ENCODE data around the gene TOM1L1.

The TOM1L1 gene

GRCh38 chr17:54944796-54945195 is 44.1 kb downstream of the TOM1L1 start:
- no peak for TF ChIP-seq CTCF (IDR thresholded peaks at IDR 0.05; ENCODE audit: low read depth, low read length)

DNA sequence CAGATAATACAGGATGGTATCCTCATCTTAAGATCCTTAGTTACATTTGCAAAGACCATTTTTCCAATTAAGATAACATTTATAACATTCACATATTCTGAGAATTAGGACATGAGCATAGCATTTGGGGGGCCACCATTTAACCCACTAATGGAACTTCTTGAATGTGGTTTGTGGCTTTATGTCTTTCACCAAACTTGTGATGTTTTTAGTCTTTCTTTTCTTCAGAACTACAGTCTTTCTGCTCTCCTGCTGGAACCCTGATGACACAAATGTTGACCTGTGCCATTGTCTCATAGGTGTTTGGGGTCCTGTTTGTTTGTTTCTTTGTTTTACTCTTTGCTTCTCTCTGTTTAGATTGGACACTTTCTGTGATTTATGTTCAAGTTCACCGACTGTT is 44.6 kb downstream of the TOM1L1 start:
- no peak for DNase-seq (ENCODE audit: extremely low read depth, low read depth)
- TF ChIP-seq CTCF (IDR thresholded peaks at IDR 0.05; ENCODE audit: low read depth, low read length) = no peak

More at GRCh38 chr17:54944796-54945195, 44.1 kb downstream of the TOM1L1 start:
- DNase-seq (ENCODE audit: extremely low read depth, low read depth) = no peak

DNA sequence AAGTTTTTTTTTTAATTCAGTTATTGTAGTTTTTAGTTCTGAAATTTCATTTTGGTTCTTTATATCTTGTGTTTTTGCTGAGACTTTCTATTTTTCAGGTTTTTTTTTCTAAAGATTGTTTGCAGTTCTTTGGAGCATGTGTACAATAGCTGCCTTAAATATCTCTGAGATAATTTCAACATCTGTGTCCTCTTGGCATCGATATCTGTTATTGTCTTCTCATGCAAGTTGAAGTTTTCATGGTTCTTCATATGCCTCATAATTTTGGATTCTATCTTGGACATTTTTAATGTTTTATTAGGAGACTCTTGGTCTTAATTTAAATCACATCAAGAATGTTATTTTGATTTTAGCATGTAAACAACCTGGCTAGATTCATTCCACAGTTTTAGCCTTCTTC is 45.0 kb downstream of the TOM1L1 start:
- no peak for TF ChIP-seq CTCF (IDR thresholded peaks at IDR 0.05; ENCODE audit: low read depth, low read length)
- no peak for DNase-seq (ENCODE audit: extremely low read depth, low read depth)

GRCh38 chr17:54947396-54947795 is 46.7 kb downstream of the TOM1L1 start:
- TF ChIP-seq CTCF (IDR thresholded peaks at IDR 0.05; ENCODE audit: low read depth, low read length) = no peak
- DNase-seq (ENCODE audit: extremely low read depth, low read depth) = no peak

- no peak for TF ChIP-seq CTCF (IDR thresholded peaks at IDR 0.05; ENCODE audit: low read depth, low read length)
- DNase-seq (ENCODE audit: extremely low read depth, low read depth) = no peak
These were observed 47.7 kb downstream of the TOM1L1 start for GRCh38 chr17:54948380-54948779.

- DNase-seq (ENCODE audit: extremely low read depth, low read depth) = no peak
- no peak for TF ChIP-seq CTCF (IDR thresholded peaks at IDR 0.05; ENCODE audit: low read depth, low read length)
These were observed 49.5 kb downstream of the TOM1L1 start for GRCh38 chr17:54950116-54950515.

- DNase-seq (ENCODE audit: extremely low read depth, low read depth) = no peak
- no peak for TF ChIP-seq CTCF (IDR thresholded peaks at IDR 0.05; ENCODE audit: low read depth, low read length)
These were observed 50.6 kb downstream of the TOM1L1 start for GRCh38 chr17:54951286-54951685.
